Epidermal melanocyte (primary cell): ENCODE results near the gene C17orf58.
"Not testable (repeated sequence)": the region's sequence is repeated elsewhere in the genome, so short reads cannot be mapped to it uniquely, and the experiment has no call there.

Source experiments
- DNase-seq: peaks from one replicate; pipeline ENCODE4 v3.0.0; 2011; ENCODE audit warnings: low spot score; ENCODE audit not compliant: insufficient read length

C17orf58 gene

GRCh38 chr17:67960276-67960675 is 36.0 kb downstream of the C17orf58 start:
- DNase-seq = not testable (repeated sequence)

- DNase-seq = no peak
Observed at GRCh38 chr17:67959510-67959909, 36.8 kb downstream of the C17orf58 start.

- DNase-seq = no peak
Observed at GRCh38 chr17:67950945-67951344, 45.3 kb downstream of the C17orf58 start.

- no peak for DNase-seq
Observed at GRCh38 chr17:67947325-67947813, 48.9 kb downstream of the C17orf58 start.

GRCh38 chr17:67946513-67946912 is 49.8 kb downstream of the C17orf58 start:
- no peak for DNase-seq

- DNase-seq = no peak
Observed at GRCh38 chr17:67944035-67944434, 52.2 kb downstream of the C17orf58 start.

GRCh38 chr17:67942810-67943209 is 53.5 kb downstream of the C17orf58 start:
- no peak for DNase-seq
